ENCODE results near the gene KRTAP10-11.

- TF ChIP-seq CTCF (IDR thresholded peaks at IDR 0.05) = no peak
- TF ChIP-seq POLR2AphosphoS5 (IDR thresholded peaks at IDR 0.05) = no peak
- TF ChIP-seq POLR2A (IDR thresholded peaks at IDR 0.05) = no peak
These were observed 6.9 kb upstream of the KRTAP10-11 start for GRCh38 chr21:44639331-44639655.

Measured in breast epithelium (tissue), 3 donors.